ENCODE data around the gene SNX27. TPM values are rescaled to one million over a fixed set of nuclear protein-coding genes. Genes with fewer than 3 reads are reported as not detected.

The SNX27 gene
- total RNA-seq, 2 donors from 2014 or later, result 40.1 to 41.9 TPM

- intact Hi-C loops (cut with DNase I), result loop anchor here (5.0 to 10.0 kb wide), 5 partner anchors 122 to 292 kb away; partner anchors contain the start of gene SNX27 (in 1 of the 2)
- no peak for DNase-seq (ENCODE audit: low spot score)
Measured at GRCh38 chr1:151737026-151737425, 125.2 kb downstream of the SNX27 start.

DNA sequence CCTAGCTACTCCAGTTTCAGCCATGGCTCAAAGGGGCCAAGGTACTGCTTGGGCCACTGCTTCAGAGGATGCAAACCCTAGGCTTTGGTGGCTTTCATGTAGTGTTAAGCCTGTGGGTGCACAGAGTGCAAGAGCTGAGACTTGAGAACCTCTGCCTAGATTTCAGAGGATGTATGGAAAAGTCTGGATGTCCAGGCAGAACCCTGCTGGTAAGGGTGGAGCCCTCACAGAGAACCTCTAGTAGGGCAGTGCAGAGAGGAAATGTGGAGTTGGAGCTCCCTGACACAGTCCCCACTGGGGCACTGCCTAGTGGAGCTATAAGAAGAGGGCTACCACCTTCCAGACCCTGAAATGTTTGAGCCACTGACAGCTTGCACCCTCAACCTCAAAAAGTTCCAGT lies 125.6 kb downstream of the SNX27 start:
- intact Hi-C loops (cut with DNase I), result loop anchor here (5.0 to 10.0 kb wide), 5 partner anchors 123 to 293 kb away; partner anchors contain the start of gene SNX27 (in 1 of the 2)
- DNase-seq (ENCODE audit: low spot score), result no peak

DNA sequence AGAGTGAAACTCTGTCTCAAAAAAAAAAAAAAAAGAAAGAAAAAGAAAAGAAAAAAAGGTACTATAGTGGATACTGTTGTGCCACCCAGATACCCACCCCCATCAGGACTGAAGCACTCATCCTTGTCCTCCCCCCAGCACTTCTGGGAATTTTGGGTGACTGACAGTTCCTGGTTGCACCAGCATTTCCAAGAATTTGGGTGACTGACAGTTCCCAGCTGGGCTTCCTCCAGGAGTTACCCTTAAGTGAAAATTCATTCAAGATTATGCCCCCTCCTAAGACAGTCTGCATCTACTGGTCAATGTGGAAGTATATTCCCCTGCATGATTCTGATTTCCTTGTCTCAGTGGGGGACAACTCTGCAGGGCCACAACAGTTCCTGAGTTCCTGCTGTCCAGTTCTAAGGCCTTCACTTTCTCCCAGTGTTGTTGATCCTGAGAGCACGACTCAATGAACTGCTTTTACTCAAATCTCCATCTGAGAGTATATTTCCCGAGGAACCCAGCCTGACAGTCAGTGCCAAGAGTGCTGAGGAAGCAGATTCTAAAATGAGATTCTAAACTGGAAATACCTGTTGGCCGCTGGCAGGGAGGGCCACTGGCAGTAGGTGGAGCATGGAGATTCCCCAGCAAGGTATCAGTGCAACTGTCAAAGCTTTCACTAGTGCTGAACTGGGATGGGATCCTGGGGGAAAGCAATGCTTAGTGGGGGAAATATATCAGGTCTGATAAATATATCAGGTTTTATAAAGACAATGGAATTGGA lies 127.9 kb downstream of the SNX27 start:
- DNase-seq (ENCODE audit: low spot score), result no peak
- intact Hi-C loops (cut with DNase I), result loop anchor here (5.0 to 10.0 kb wide), 5 partner anchors 125 to 295 kb away; partner anchors contain the start of gene SNX27 (in 1 of the 2)

DNA sequence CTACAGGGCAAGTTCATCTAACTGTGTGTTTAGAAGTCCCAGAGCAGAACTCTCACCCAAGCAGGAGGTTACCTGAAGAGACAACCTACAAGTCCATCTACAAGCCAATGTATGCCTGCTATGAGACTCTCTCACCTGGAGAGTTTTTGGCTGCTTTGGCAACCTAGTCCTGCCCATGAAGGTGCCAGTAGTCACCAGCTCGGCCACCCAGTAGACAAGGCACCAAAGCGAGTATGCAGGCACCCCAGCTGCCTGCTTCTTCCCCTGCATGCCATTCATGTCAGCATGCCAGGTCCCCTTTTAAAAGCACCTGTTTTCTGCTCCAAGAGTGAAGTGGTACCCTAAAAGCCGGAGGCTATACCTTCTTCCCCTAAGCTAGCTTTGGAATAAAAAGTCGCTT lies 129.7 kb downstream of the SNX27 start:
- intact Hi-C loops (cut with DNase I), result no loop called here
- no peak for DNase-seq (ENCODE audit: low spot score)

Other genes starting within 250 kb of the SNX27 start
- 10 to 100 TPM; 14.9 to 50.4 TPM for gene SELENBP1, start 239.3 kb upstream of the SNX27 start, total RNA-seq
- 100 to 1,000 TPM; 179 to 210 TPM for gene PSMB4, start 212.5 kb upstream of the SNX27 start, total RNA-seq
- 10 to 100 TPM; 58.0 to 74.4 TPM for gene POGZ, start 152.6 kb upstream of the SNX27 start, total RNA-seq
- gene CGN, start 100.7 kb upstream of the SNX27 start, total RNA-seq, result under 1 TPM in 1 of 2 donors, not detected in 1; 0.29 TPM
- 1 to 10 TPM; 5.4 to 6.6 TPM for gene TUFT1, start 71.7 kb upstream of the SNX27 start, total RNA-seq
- gene CELF3, start 104.8 kb downstream of the SNX27 start, total RNA-seq, result under 1 TPM in 1 of 2 donors, not detected in 1; 0.10 TPM
- gene RIIAD1, start 109.5 kb downstream of the SNX27 start, total RNA-seq, result 1 to 10 TPM in 1 of 2 donors, not detected in 1; 4.0 TPM
- gene MRPL9, start 151.4 kb downstream of the SNX27 start, total RNA-seq, result 10 to 100 TPM; 46.3 to 49.1 TPM
- 1 to 10 TPM; 4.7 to 5.1 TPM for gene TDRKH, start 178.4 kb downstream of the SNX27 start, total RNA-seq
- gene LINGO4, start 193.4 kb downstream of the SNX27 start, total RNA-seq, result not detected
- not detected for gene RORC, start 219.8 kb downstream of the SNX27 start, total RNA-seq
- gene C2CD4D, start 227.8 kb downstream of the SNX27 start, total RNA-seq, result not detected
- gene THEM5, start 241.7 kb downstream of the SNX27 start, total RNA-seq, result not detected